Measurements from ENCODE around the gene RPUSD1.

DNA sequence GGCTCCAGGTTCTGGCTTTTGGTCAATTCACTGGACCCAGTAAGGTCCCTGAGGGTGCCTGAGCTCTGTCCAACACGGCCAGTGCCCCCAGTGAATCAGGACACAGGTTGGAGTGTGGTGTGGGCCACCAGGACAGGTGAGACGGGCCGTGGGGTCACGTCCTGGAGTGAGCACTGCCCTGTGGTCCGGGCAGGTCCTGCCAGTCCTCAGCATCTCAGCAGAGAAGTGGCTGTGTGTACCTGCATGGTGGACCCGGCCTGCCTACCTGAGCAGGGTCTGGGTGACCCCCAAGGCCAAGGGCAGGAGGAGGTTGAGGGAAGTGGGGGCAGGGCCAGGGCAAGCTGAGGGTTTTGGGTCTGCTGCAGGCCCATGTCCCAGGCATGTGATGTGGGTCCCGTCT is 14.3 kb upstream of the RPUSD1 start:
- TF ChIP-seq, protein P1, sequence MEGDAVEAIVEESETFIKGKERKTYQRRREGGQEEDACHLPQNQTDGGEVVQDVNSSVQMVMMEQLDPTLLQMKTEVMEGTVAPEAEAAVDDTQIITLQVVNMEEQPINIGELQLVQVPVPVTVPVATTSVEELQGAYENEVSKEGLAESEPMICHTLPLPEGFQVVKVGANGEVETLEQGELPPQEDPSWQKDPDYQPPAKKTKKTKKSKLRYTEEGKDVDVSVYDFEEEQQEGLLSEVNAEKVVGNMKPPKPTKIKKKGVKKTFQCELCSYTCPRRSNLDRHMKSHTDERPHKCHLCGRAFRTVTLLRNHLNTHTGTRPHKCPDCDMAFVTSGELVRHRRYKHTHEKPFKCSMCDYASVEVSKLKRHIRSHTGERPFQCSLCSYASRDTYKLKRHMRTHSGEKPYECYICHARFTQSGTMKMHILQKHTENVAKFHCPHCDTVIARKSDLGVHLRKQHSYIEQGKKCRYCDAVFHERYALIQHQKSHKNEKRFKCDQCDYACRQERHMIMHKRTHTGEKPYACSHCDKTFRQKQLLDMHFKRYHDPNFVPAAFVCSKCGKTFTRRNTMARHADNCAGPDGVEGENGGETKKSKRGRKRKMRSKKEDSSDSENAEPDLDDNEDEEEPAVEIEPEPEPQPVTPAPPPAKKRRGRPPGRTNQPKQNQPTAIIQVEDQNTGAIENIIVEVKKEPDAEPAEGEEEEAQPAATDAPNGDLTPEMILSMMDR (IDR thresholded peaks at IDR 0.05) = no peak
- TF ChIP-seq EZH2 (IDR thresholded peaks at IDR 0.05; ENCODE audit: borderline replicate concordance, insufficient read depth, low read depth, low read length, poor library complexity, severe bottlenecking) = no peak
